ENCODE measurements around the gene PACS1. TPM values are rescaled to one million over a fixed set of nuclear protein-coding genes. Genes with fewer than 3 reads are reported as not detected.

PACS1 gene
- total RNA-seq, 1 donor from 2014 or later = 13.6 TPM

GRCh38 chr11:66226101-66226500, 156.0 kb downstream of the PACS1 start:
- H3K27ac ChIP-seq (ENCODE audit: low read depth, low read length) = no peak overlapping the region
- H3K27me3 ChIP-seq (ENCODE audit: control insufficient read depth in 3 of 3, insufficient read depth in 3 of 3, low read length in 3 of 3) = no peaks in the 10 kb centered on the region
- H3K9me3 ChIP-seq (ENCODE audit: control insufficient read depth in 3 of 3, low read length in 3 of 3) = no peaks in the 10 kb centered on the region
- no peaks in the 10 kb centered on the region for H3K4me1 ChIP-seq (ENCODE audit: control insufficient read depth in 3 of 3, insufficient read depth in 3 of 3, low read length in 3 of 3)
- H3K36me3 ChIP-seq (ENCODE audit: control insufficient read depth in 3 of 3, insufficient read depth in 3 of 3, low read length in 3 of 3) = peaks cover 8 to 13% (median 12%) of the 10 kb centered on the region in 3 donors
- H3K9ac ChIP-seq (ENCODE audit: low read depth in 1 of 3, low read length in 3 of 3) = peak overlapping the region in 1 of 3 donors; percentile 8
- H3K4me3 ChIP-seq (ENCODE audit: low read length in 3 of 3) = no peak overlapping the region

GRCh38 chr11:66227700-66228099, 157.6 kb downstream of the PACS1 start:
- H3K9ac ChIP-seq (ENCODE audit: low read depth in 1 of 3, low read length in 3 of 3) = no peak overlapping the region
- no peaks in the 10 kb centered on the region for H3K4me1 ChIP-seq (ENCODE audit: control insufficient read depth in 3 of 3, insufficient read depth in 3 of 3, low read length in 3 of 3)
- H3K36me3 ChIP-seq (ENCODE audit: control insufficient read depth in 3 of 3, insufficient read depth in 3 of 3, low read length in 3 of 3) = peaks cover 23 to 28% (median 26%) of the 10 kb centered on the region in 3 donors
- H3K27me3 ChIP-seq (ENCODE audit: control insufficient read depth in 3 of 3, insufficient read depth in 3 of 3, low read length in 3 of 3) = no peaks in the 10 kb centered on the region
- no peak overlapping the region for H3K4me3 ChIP-seq (ENCODE audit: low read length in 3 of 3)
- H3K27ac ChIP-seq (ENCODE audit: low read depth, low read length) = no peak overlapping the region
- H3K9me3 ChIP-seq (ENCODE audit: control insufficient read depth in 3 of 3, low read length in 3 of 3) = no peaks in the 10 kb centered on the region

- no peaks in the 10 kb centered on the region for H3K4me1 ChIP-seq (ENCODE audit: control insufficient read depth in 3 of 3, insufficient read depth in 3 of 3, low read length in 3 of 3)
- no peak overlapping the region for H3K4me3 ChIP-seq (ENCODE audit: low read length in 3 of 3)
- no peak overlapping the region for H3K9ac ChIP-seq (ENCODE audit: low read depth in 1 of 3, low read length in 3 of 3)
- peaks cover 31 to 36% (median 33%) of the 10 kb centered on the region in 3 donors for H3K36me3 ChIP-seq (ENCODE audit: control insufficient read depth in 3 of 3, insufficient read depth in 3 of 3, low read length in 3 of 3)
- no peaks in the 10 kb centered on the region for H3K9me3 ChIP-seq (ENCODE audit: control insufficient read depth in 3 of 3, low read length in 3 of 3)
- no peak overlapping the region for H3K27ac ChIP-seq (ENCODE audit: low read depth, low read length)
- H3K27me3 ChIP-seq (ENCODE audit: control insufficient read depth in 3 of 3, insufficient read depth in 3 of 3, low read length in 3 of 3) = no peaks in the 10 kb centered on the region
Measured at GRCh38 chr11:66228521-66228920, 158.4 kb downstream of the PACS1 start.

GRCh38 chr11:66230156-66230555, 160.1 kb downstream of the PACS1 start:
- Histone ChIP-seq H3K9ac (ENCODE audit: low read depth in 1 of 3, low read length in 3 of 3) (no peak overlapping the region), H3K36me3 (ENCODE audit: control insufficient read depth in 3 of 3, insufficient read depth in 3 of 3, low read length in 3 of 3) (peaks cover 45 to 47% (median 47%) of the 10 kb centered on the region in 3 donors), H3K4me1 (ENCODE audit: control insufficient read depth in 3 of 3, insufficient read depth in 3 of 3, low read length in 3 of 3) (no peaks in the 10 kb centered on the region), H3K27ac (ENCODE audit: low read depth, low read length) (no peak overlapping the region), H3K4me3 (ENCODE audit: low read length in 3 of 3) (no peak overlapping the region), H3K27me3 (ENCODE audit: control insufficient read depth in 3 of 3, insufficient read depth in 3 of 3, low read length in 3 of 3) (no peaks in the 10 kb centered on the region), H3K9me3 (ENCODE audit: control insufficient read depth in 3 of 3, low read length in 3 of 3) (no peaks in the 10 kb centered on the region)

- no peaks in the 10 kb centered on the region for H3K9me3 ChIP-seq (ENCODE audit: control insufficient read depth in 3 of 3, low read length in 3 of 3)
- no peaks in the 10 kb centered on the region for H3K4me1 ChIP-seq (ENCODE audit: control insufficient read depth in 3 of 3, insufficient read depth in 3 of 3, low read length in 3 of 3)
- no peak overlapping the region for H3K4me3 ChIP-seq (ENCODE audit: low read length in 3 of 3)
- H3K27me3 ChIP-seq (ENCODE audit: control insufficient read depth in 3 of 3, insufficient read depth in 3 of 3, low read length in 3 of 3) = no peaks in the 10 kb centered on the region
- H3K36me3 ChIP-seq (ENCODE audit: control insufficient read depth in 3 of 3, insufficient read depth in 3 of 3, low read length in 3 of 3) = peaks cover 52 to 56% (median 54%) of the 10 kb centered on the region in 3 donors
- H3K27ac ChIP-seq (ENCODE audit: low read depth, low read length) = no peak overlapping the region
- no peak overlapping the region for H3K9ac ChIP-seq (ENCODE audit: low read depth in 1 of 3, low read length in 3 of 3)
Measured at GRCh38 chr11:66230978-66231377, 160.9 kb downstream of the PACS1 start.

GRCh38 chr11:66231561-66231960, 161.5 kb downstream of the PACS1 start:
- no peak overlapping the region for H3K27ac ChIP-seq (ENCODE audit: low read depth, low read length)
- H3K4me3 ChIP-seq (ENCODE audit: low read length in 3 of 3) = no peak overlapping the region
- H3K9me3 ChIP-seq (ENCODE audit: control insufficient read depth in 3 of 3, low read length in 3 of 3) = no peaks in the 10 kb centered on the region
- peaks cover 55 to 61% (median 59%) of the 10 kb centered on the region in 3 donors for H3K36me3 ChIP-seq (ENCODE audit: control insufficient read depth in 3 of 3, insufficient read depth in 3 of 3, low read length in 3 of 3)
- H3K27me3 ChIP-seq (ENCODE audit: control insufficient read depth in 3 of 3, insufficient read depth in 3 of 3, low read length in 3 of 3) = no peaks in the 10 kb centered on the region
- H3K9ac ChIP-seq (ENCODE audit: low read depth in 1 of 3, low read length in 3 of 3) = no peak overlapping the region
- no peaks in the 10 kb centered on the region for H3K4me1 ChIP-seq (ENCODE audit: control insufficient read depth in 3 of 3, insufficient read depth in 3 of 3, low read length in 3 of 3)

- no peak overlapping the region for H3K4me3 ChIP-seq (ENCODE audit: low read length in 3 of 3)
- no peaks in the 10 kb centered on the region for H3K27me3 ChIP-seq (ENCODE audit: control insufficient read depth in 3 of 3, insufficient read depth in 3 of 3, low read length in 3 of 3)
- peaks cover 53 to 57% (median 55%) of the 10 kb centered on the region in 3 donors for H3K36me3 ChIP-seq (ENCODE audit: control insufficient read depth in 3 of 3, insufficient read depth in 3 of 3, low read length in 3 of 3)
- H3K27ac ChIP-seq (ENCODE audit: low read depth, low read length) = no peak overlapping the region
- H3K9ac ChIP-seq (ENCODE audit: low read depth in 1 of 3, low read length in 3 of 3) = no peak overlapping the region
- no peaks in the 10 kb centered on the region for H3K9me3 ChIP-seq (ENCODE audit: control insufficient read depth in 3 of 3, low read length in 3 of 3)
- no peaks in the 10 kb centered on the region for H3K4me1 ChIP-seq (ENCODE audit: control insufficient read depth in 3 of 3, insufficient read depth in 3 of 3, low read length in 3 of 3)
Measured at GRCh38 chr11:66232769-66233168, 162.7 kb downstream of the PACS1 start.

GRCh38 chr11:66233301-66233700, 163.2 kb downstream of the PACS1 start:
- no peaks in the 10 kb centered on the region for H3K4me1 ChIP-seq (ENCODE audit: control insufficient read depth in 3 of 3, insufficient read depth in 3 of 3, low read length in 3 of 3)
- H3K27me3 ChIP-seq (ENCODE audit: control insufficient read depth in 3 of 3, insufficient read depth in 3 of 3, low read length in 3 of 3) = no peaks in the 10 kb centered on the region
- H3K27ac ChIP-seq (ENCODE audit: low read depth, low read length) = no peak overlapping the region
- peaks cover 53 to 57% (median 55%) of the 10 kb centered on the region in 3 donors for H3K36me3 ChIP-seq (ENCODE audit: control insufficient read depth in 3 of 3, insufficient read depth in 3 of 3, low read length in 3 of 3)
- no peaks in the 10 kb centered on the region for H3K9me3 ChIP-seq (ENCODE audit: control insufficient read depth in 3 of 3, low read length in 3 of 3)
- no peak overlapping the region for H3K4me3 ChIP-seq (ENCODE audit: low read length in 3 of 3)
- no peak overlapping the region for H3K9ac ChIP-seq (ENCODE audit: low read depth in 1 of 3, low read length in 3 of 3)

GRCh38 chr11:66235141-66235540, 165.1 kb downstream of the PACS1 start:
- Histone ChIP-seq H3K4me3 (ENCODE audit: low read length in 3 of 3) (no peak overlapping the region), H3K4me1 (ENCODE audit: control insufficient read depth in 3 of 3, insufficient read depth in 3 of 3, low read length in 3 of 3) (peaks cover under 1 to 2% (median 1%) of the 10 kb centered on the region in 3 donors), H3K27me3 (ENCODE audit: control insufficient read depth in 3 of 3, insufficient read depth in 3 of 3, low read length in 3 of 3) (no peaks in the 10 kb centered on the region), H3K9ac (ENCODE audit: low read depth in 1 of 3, low read length in 3 of 3) (no peak overlapping the region), H3K36me3 (ENCODE audit: control insufficient read depth in 3 of 3, insufficient read depth in 3 of 3, low read length in 3 of 3) (peaks cover 60 to 72% (median 66%) of the 10 kb centered on the region in 3 donors), H3K27ac (ENCODE audit: low read depth, low read length) (no peak overlapping the region), H3K9me3 (ENCODE audit: control insufficient read depth in 3 of 3, low read length in 3 of 3) (no peaks in the 10 kb centered on the region)

- Histone ChIP-seq H3K9me3 (ENCODE audit: control insufficient read depth in 3 of 3, low read length in 3 of 3) (no peaks in the 10 kb centered on the region), H3K27ac (ENCODE audit: low read depth, low read length) (no peak overlapping the region), H3K9ac (ENCODE audit: low read depth in 1 of 3, low read length in 3 of 3) (no peak overlapping the region), H3K4me1 (ENCODE audit: control insufficient read depth in 3 of 3, insufficient read depth in 3 of 3, low read length in 3 of 3) (peaks cover 12 to 21% (median 19%) of the 10 kb centered on the region in 3 donors), H3K4me3 (ENCODE audit: low read length in 3 of 3) (no peak overlapping the region), H3K36me3 (ENCODE audit: control insufficient read depth in 3 of 3, insufficient read depth in 3 of 3, low read length in 3 of 3) (peaks cover 50 to 60% (median 50%) of the 10 kb centered on the region in 3 donors), H3K27me3 (ENCODE audit: control insufficient read depth in 3 of 3, insufficient read depth in 3 of 3, low read length in 3 of 3) (no peaks in the 10 kb centered on the region)
Measured at GRCh38 chr11:66237867-66238266, 167.8 kb downstream of the PACS1 start.
